OCI-LY7 (cell line): Measurements from ENCODE around the gene APH1A.

ENCODE experiments used
- CTCF ChIP-seq: fragments of 200-600 bp; sonication (generic); conservative IDR thresholded peaks from 2 replicates; pipeline ENCODE4 v1.5.1; 2014; ENCODE audit warnings: mild to moderate bottlenecking, antibody characterized with exemption, low read length, moderate library complexity, mixed read lengths
- EZH2phosphoT487 ChIP-seq: fragments of 200-600 bp; sonication (generic); IDR thresholded peaks from 2 replicates; pipeline ENCODE4 v1.6.1; 2018; ENCODE audit warnings: low read depth, borderline replicate concordance, mild to moderate bottlenecking, mixed run types, antibody characterized with exemption, low read length, moderate library complexity, mixed read lengths

- TF ChIP-seq CTCF, result no peak
- TF ChIP-seq EZH2phosphoT487, result no peak
Observed at GRCh38 chr1:150273311-150273710, 4.5 kb upstream of the APH1A start.
